ENCODE measurements around the gene ATAD3C. TPM values are rescaled to one million over a fixed set of nuclear protein-coding genes. Genes with fewer than 3 reads are reported as not detected.
"Not testable (repeated sequence)": the region's sequence is repeated elsewhere in the genome, so short reads cannot be mapped to it uniquely, and the experiment has no call there.

Gene ATAD3C
- total RNA-seq, 3 donors from 2014 or later (not counting 1 experiment from before 2014, with no cell fraction given): 0.13 to 2.2 (median 1.5) TPM

GRCh38 chr1:1463312-1463711, 13.8 kb downstream of the ATAD3C start:
- no peaks in the 10 kb centered on the region for H3K9me3 ChIP-seq (ENCODE audit: control insufficient read depth, insufficient read depth, low read length)
- peaks cover 6% of the 10 kb centered on the region for H3K4me1 ChIP-seq (ENCODE audit: control insufficient read depth, insufficient read depth, low read length)
- DNase-seq (no peak), ATAC-seq (no peak)
- WGBS (ENCODE audit: insufficient coverage): 91% methylated on average over 7 of the region's 7 CpGs
- no peaks in the 10 kb centered on the region for H3K4me1 Mint-ChIP-seq
- H3K27me3 Mint-ChIP-seq (ENCODE audit: low read depth in 2 of 2): peaks cover 0 to 5% of the 10 kb centered on the region in 2 donors
- H3K27ac ChIP-seq (ENCODE audit: low read length): no peak overlapping the region
- no peak overlapping the region for H3K4me3 Mint-ChIP-seq
- H3K9me3 Mint-ChIP-seq: no peaks in the 10 kb centered on the region
- H3K36me3 ChIP-seq (ENCODE audit: control insufficient read depth, insufficient read depth, low read length): no peaks in the 10 kb centered on the region
- no peak overlapping the region for H3K27ac Mint-ChIP-seq
- H3K4me3 ChIP-seq (ENCODE audit: low read length): no peak overlapping the region
- H3K36me3 Mint-ChIP-seq: no peaks in the 10 kb centered on the region
- TF ChIP-seq CTCF (IDR thresholded peaks at IDR 0.05): no peak
- intact Hi-C loops (cut with micrococcal nuclease): no loop called here
- H3K27me3 ChIP-seq (ENCODE audit: control insufficient read depth, insufficient read depth, low read length): no peaks in the 10 kb centered on the region

DNA sequence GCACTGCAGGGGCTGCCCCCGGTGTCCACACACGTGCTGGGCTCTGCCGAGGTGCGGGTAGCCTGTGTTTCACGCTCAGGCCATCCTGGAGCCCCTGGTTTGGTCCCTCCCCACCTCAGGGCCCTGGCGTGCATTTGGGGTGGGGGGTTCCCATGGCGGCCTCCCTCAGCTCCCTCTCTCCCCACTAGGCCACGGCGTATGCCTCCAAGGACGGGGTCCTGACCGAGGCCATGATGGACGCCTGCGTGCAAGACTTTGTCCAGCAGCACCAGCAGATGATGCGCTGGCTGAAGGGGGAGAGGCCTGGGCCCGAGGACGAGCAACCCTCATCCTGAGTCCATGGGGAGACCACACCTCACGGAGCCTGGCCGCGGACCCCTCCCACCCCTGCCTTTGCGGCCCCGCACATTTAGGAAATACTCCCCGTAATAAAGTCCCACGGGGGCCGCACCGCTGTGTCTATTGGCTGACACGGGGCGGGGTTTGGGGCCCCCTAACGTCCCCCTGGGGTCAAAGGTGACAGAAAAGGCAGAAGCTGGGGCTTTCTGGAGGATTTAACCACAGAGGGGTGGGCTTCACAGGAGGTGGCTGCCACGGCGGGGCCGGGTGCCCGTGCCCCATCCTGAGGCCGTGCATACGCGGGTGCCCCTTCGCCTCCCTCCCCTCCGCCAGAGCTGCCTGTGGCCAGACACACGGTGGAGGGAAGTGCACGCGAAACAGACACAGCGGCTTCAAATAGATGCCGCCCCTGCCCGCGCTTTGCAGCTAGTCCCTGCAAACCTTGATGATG, 18.9 kb downstream of the ATAD3C start:
- intact Hi-C loops (cut with micrococcal nuclease); H3K36me3 ChIP-seq (ENCODE audit: control insufficient read depth, insufficient read depth, low read length); H3K9me3 ChIP-seq (ENCODE audit: control insufficient read depth, insufficient read depth, low read length); H3K27ac Mint-ChIP-seq; H3K27me3 Mint-ChIP-seq (ENCODE audit: low read depth in 2 of 2); ATAC-seq; H3K4me3 Mint-ChIP-seq; H3K27me3 ChIP-seq (ENCODE audit: control insufficient read depth, insufficient read depth, low read length); H3K36me3 Mint-ChIP-seq; H3K9me3 Mint-ChIP-seq; DNase-seq; H3K4me3 ChIP-seq (ENCODE audit: low read length); H3K27ac ChIP-seq (ENCODE audit: low read length): not testable (repeated sequence)
- H3K4me1 ChIP-seq (ENCODE audit: control insufficient read depth, insufficient read depth, low read length): peaks cover 18% of the 10 kb centered on the region
- 82% methylated on average over 28 of the region's 44 CpGs for WGBS (ENCODE audit: insufficient coverage)
- peaks cover 8 to 17% of the 10 kb centered on the region in 2 donors for H3K4me1 Mint-ChIP-seq

GRCh38 chr1:1470626-1471388, 21.3 kb downstream of the ATAD3C start:
- ATAC-seq (no peak), DNase-seq (peak in 1 of 2 donors; percentile 46)
- no peaks in the 10 kb centered on the region for H3K36me3 ChIP-seq (ENCODE audit: control insufficient read depth, insufficient read depth, low read length)
- H3K9me3 ChIP-seq (ENCODE audit: control insufficient read depth, insufficient read depth, low read length): no peaks in the 10 kb centered on the region
- no peak for TF ChIP-seq CTCF (IDR thresholded peaks at IDR 0.05)
- Mint-ChIP-seq H3K36me3 (no peaks in the 10 kb centered on the region), H3K4me3 (peak overlapping the region; percentile 89), H3K9me3 (no peaks in the 10 kb centered on the region), H3K4me1 (peaks cover 8 to 25% of the 10 kb centered on the region in 2 donors), H3K27ac (peak overlapping the region; percentile 80 to 86), H3K27me3 (ENCODE audit: low read depth in 2 of 2) (peaks cover 0 to under 1% of the 10 kb centered on the region in 2 donors)
- H3K4me1 ChIP-seq (ENCODE audit: control insufficient read depth, insufficient read depth, low read length): peaks cover 23% of the 10 kb centered on the region
- no peaks in the 10 kb centered on the region for H3K27me3 ChIP-seq (ENCODE audit: control insufficient read depth, insufficient read depth, low read length)
- intact Hi-C loops (cut with micrococcal nuclease): no loop called here
- peak overlapping the region; percentile 55 for H3K4me3 ChIP-seq (ENCODE audit: low read length)
- 34% methylated on average over 14 of the region's 16 CpGs for WGBS (ENCODE audit: insufficient coverage)
- H3K27ac ChIP-seq (ENCODE audit: low read length): peak overlapping the region; percentile 67

GRCh38 chr1:1471389-1472052, 22.0 kb downstream of the ATAD3C start, which contains the start of gene ATAD3B:
Gene ATAD3B (plus strand): TSS chr1:1471765. CDS start chr1:1471885, 120 bp downstream.
- H3K27me3 ChIP-seq (ENCODE audit: control insufficient read depth, insufficient read depth, low read length): no peaks in the 10 kb centered on the region
- peaks cover 8 to 25% of the 10 kb centered on the region in 2 donors for H3K4me1 Mint-ChIP-seq
- peak within 1 kb of the TSS; percentile 76 for H3K27ac ChIP-seq (ENCODE audit: low read length)
- peak within 1 kb of the TSS; percentile 80 to 86 for H3K27ac Mint-ChIP-seq
- ATAC-seq: peak; percentile 92 to 95 (median 92)
- peak within 1 kb of the TSS; percentile 89 for H3K4me3 Mint-ChIP-seq
- no peaks in the 10 kb centered on the region for H3K27me3 Mint-ChIP-seq (ENCODE audit: low read depth in 2 of 2)
- no peaks in the 10 kb centered on the region for H3K36me3 Mint-ChIP-seq
- peak; percentile 83 to 95 for DNase-seq
- under 1% methylated on average over 87 of the region's 87 CpGs for WGBS (ENCODE audit: insufficient coverage)
- peak within 1 kb of the TSS; percentile 55 for H3K4me3 ChIP-seq (ENCODE audit: low read length)
- H3K9me3 Mint-ChIP-seq: no peaks in the 10 kb centered on the region
- TF ChIP-seq CTCF (IDR thresholded peaks at IDR 0.05): no peak
- intact Hi-C loops (cut with micrococcal nuclease): no loop called here
- H3K36me3 ChIP-seq (ENCODE audit: control insufficient read depth, insufficient read depth, low read length): no peaks in the 10 kb centered on the region
- H3K9me3 ChIP-seq (ENCODE audit: control insufficient read depth, insufficient read depth, low read length): no peaks in the 10 kb centered on the region
- H3K4me1 ChIP-seq (ENCODE audit: control insufficient read depth, insufficient read depth, low read length): peaks cover 23% of the 10 kb centered on the region

GRCh38 chr1:1472053-1472876, 22.8 kb downstream of the ATAD3C start:
- H3K36me3 ChIP-seq (ENCODE audit: control insufficient read depth, insufficient read depth, low read length); H3K36me3 Mint-ChIP-seq; H3K9me3 Mint-ChIP-seq; H3K9me3 ChIP-seq (ENCODE audit: control insufficient read depth, insufficient read depth, low read length); intact Hi-C loops (cut with micrococcal nuclease); H3K27me3 ChIP-seq (ENCODE audit: control insufficient read depth, insufficient read depth, low read length); H3K27me3 Mint-ChIP-seq (ENCODE audit: low read depth in 2 of 2): not testable (repeated sequence)
- DNase-seq (peak; percentile 24 to 46), ATAC-seq (peak; percentile 42 to 65 (median 44))
- H3K4me3 Mint-ChIP-seq: peak overlapping the region; percentile 77
- Histone ChIP-seq H3K4me3 (ENCODE audit: low read length) (peak overlapping the region; percentile 31), H3K27ac (ENCODE audit: low read length) (peak overlapping the region; percentile 76), H3K4me1 (ENCODE audit: control insufficient read depth, insufficient read depth, low read length) (peaks cover 23% of the 10 kb centered on the region)
- H3K4me1 Mint-ChIP-seq: peaks cover 8 to 25% of the 10 kb centered on the region in 2 donors
- 6% methylated on average over 45 of the region's 65 CpGs for WGBS (ENCODE audit: insufficient coverage)
- H3K27ac Mint-ChIP-seq: peak overlapping the region; percentile 59 to 86

All from natural killer cell (primary cell).